SU-DHL-6 (cell line): Measurements from ENCODE around the gene TTLL13.

ENCODE experiments used
- H2AFZ ChIP-seq: fragments of 200-600 bp; sonication (generic); 2 replicates; pipeline ENCODE4 v1.6.1; 2014; ENCODE audit warnings: low read depth, mild to moderate bottlenecking, moderate library complexity, mixed read lengths, antibody characterized with exemption, low read length; ENCODE audit not compliant: severe bottlenecking
- H3F3A ChIP-seq: fragments of 200-600 bp; shearing (Covaris generic); 2 replicates; pipeline ENCODE4 v1.6.0; 2016; ENCODE audit warnings: antibody characterized with exemption, mild to moderate bottlenecking; ENCODE audit not compliant: insufficient read depth
- H3K27ac ChIP-seq: fragments of 200-600 bp; sonication (generic); 2 replicates; pipeline ENCODE4 v1.5.1; 2016; ENCODE audit warnings: low read depth, mild to moderate bottlenecking, low read length, moderate library complexity, mixed read lengths
- H3K27me3 ChIP-seq: fragments of 200-600 bp; sonication (generic), shearing (Covaris generic); 2 replicates; pipeline ENCODE4 v1.6.0; 2014; ENCODE audit warnings: mild to moderate bottlenecking, low read length
- H3K36me3 ChIP-seq: fragments of 200-600 bp; sonication (generic); 2 replicates; pipeline ENCODE4 v1.6.1; 2014; ENCODE audit warnings: mild to moderate bottlenecking, low read length, mixed read lengths
- H3K4me2 ChIP-seq: fragments of 300-600, 200-600 bp; shearing (Covaris generic), sonication (generic); 2 replicates; pipeline ENCODE4 v1.6.0; 2014; ENCODE audit warnings: low read length, low read depth, mild to moderate bottlenecking; ENCODE audit not compliant: poor library complexity, severe bottlenecking
- H3K4me3 ChIP-seq: fragments of 200-600 bp; sonication (generic); 2 replicates; pipeline ENCODE4 v1.5.1; 2014; ENCODE audit warnings: antibody characterized with exemption, low read length, mild to moderate bottlenecking, mixed read lengths; ENCODE audit not compliant: insufficient read depth, poor library complexity, severe bottlenecking
- H3K79me2 ChIP-seq: fragments of 200-600 bp; sonication (generic); 2 replicates; pipeline ENCODE4 v1.6.1; 2014; ENCODE audit warnings: mild to moderate bottlenecking, low read length, moderate library complexity; ENCODE audit not compliant: insufficient read depth
- H3K9ac ChIP-seq: fragments of 200-600 bp; sonication (generic); 2 replicates; pipeline ENCODE4 v1.7.0; 2014; ENCODE audit warnings: mild to moderate bottlenecking, low read length
- H3K9me2 ChIP-seq: fragments of 200-600 bp; sonication (generic); replicated peaks from 2 replicates; pipeline ENCODE4 v1.6.1; 2014; ENCODE audit warnings: low read length; ENCODE audit not compliant: insufficient read depth
- H3K9me3 ChIP-seq: fragments of 200-600 bp; sonication (generic); 2 replicates; pipeline ENCODE4 v1.6.1; 2014; ENCODE audit warnings: low read length, mixed read lengths; ENCODE audit not compliant: insufficient read depth
- H4K20me1 ChIP-seq: fragments of 200-600 bp; sonication (generic); 2 replicates; pipeline ENCODE4 v1.6.1; 2014; ENCODE audit warnings: low read depth, mild to moderate bottlenecking, antibody characterized with exemption, low read length, moderate library complexity, mixed read lengths
- EZH2phosphoT487 ChIP-seq: fragments of 200-600 bp; sonication (generic), shearing (Covaris generic); conservative IDR thresholded peaks from 2 replicates; pipeline ENCODE4 v1.6.1; 2018; ENCODE audit warnings: mild to moderate bottlenecking, antibody characterized with exemption, low read length, moderate library complexity, mixed read lengths
- TF ChIP-seq, protein P1 (sequence below): fragments of 200-600 bp; sonication (generic); IDR thresholded peaks from one replicate; pipeline ENCODE4 v1.5.1; 2017; ENCODE audit warnings: antibody characterized with exemption, mild to moderate bottlenecking, low read length, moderate library complexity; ENCODE audit not compliant: insufficient read depth, poor library complexity, severe bottlenecking

TTLL13 gene

DNA sequence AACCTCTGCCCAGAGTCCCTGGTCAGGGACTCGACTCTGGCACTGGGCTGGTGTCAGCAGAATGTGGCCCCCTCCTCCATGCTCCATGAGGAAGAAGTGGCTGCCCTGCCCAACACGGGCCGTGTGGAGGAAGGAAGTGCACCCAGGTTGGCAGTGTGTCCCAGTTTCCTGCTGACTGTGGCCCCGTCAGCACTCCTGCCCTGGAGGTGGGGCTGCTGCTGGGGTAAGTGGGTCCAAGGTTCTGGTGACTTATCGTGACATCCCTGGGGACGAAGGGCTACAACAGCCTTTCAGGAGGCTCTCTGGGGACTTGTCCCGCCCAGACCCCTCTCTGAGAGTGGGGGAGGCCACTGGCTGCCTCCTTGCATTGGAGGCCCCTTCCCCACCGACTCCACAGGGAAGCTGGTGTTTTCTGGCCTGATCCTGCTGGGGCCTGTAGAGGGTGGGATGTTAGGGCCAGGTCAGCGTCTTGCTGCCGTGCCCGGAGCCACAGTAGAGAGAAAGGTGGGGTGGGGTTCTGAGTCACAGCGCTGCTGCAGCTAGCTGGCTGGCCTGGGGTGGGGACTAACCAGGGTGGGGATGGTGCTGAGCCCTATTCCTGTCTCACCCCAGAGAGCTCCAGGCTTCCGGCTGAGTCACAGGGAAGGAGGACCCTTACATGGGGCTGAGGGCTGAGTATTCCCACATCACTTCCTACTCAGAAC lies 37.8 kb upstream of the TTLL13 start:
- H3K27ac ChIP-seq, result no peak overlapping the region
- H3K27me3 ChIP-seq, result no peaks in the 10 kb centered on the region
- H3K4me3 ChIP-seq, result no peak overlapping the region
- H4K20me1 ChIP-seq, result no peaks in the 10 kb centered on the region
- H3K36me3 ChIP-seq, result no peaks in the 10 kb centered on the region
- no peaks in the 10 kb centered on the region for H3K79me2 ChIP-seq
- TF ChIP-seq, protein P1, sequence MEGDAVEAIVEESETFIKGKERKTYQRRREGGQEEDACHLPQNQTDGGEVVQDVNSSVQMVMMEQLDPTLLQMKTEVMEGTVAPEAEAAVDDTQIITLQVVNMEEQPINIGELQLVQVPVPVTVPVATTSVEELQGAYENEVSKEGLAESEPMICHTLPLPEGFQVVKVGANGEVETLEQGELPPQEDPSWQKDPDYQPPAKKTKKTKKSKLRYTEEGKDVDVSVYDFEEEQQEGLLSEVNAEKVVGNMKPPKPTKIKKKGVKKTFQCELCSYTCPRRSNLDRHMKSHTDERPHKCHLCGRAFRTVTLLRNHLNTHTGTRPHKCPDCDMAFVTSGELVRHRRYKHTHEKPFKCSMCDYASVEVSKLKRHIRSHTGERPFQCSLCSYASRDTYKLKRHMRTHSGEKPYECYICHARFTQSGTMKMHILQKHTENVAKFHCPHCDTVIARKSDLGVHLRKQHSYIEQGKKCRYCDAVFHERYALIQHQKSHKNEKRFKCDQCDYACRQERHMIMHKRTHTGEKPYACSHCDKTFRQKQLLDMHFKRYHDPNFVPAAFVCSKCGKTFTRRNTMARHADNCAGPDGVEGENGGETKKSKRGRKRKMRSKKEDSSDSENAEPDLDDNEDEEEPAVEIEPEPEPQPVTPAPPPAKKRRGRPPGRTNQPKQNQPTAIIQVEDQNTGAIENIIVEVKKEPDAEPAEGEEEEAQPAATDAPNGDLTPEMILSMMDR, result no peak
- TF ChIP-seq EZH2phosphoT487, result no peak
- no peaks in the 10 kb centered on the region for H3F3A ChIP-seq
- no peak overlapping the region for H2AFZ ChIP-seq
- H3K9me3 ChIP-seq, result no peaks in the 10 kb centered on the region
- no peaks in the 10 kb centered on the region for H3K9me2 ChIP-seq
- H3K4me2 ChIP-seq, result no peak overlapping the region
- no peak overlapping the region for H3K9ac ChIP-seq

DNA sequence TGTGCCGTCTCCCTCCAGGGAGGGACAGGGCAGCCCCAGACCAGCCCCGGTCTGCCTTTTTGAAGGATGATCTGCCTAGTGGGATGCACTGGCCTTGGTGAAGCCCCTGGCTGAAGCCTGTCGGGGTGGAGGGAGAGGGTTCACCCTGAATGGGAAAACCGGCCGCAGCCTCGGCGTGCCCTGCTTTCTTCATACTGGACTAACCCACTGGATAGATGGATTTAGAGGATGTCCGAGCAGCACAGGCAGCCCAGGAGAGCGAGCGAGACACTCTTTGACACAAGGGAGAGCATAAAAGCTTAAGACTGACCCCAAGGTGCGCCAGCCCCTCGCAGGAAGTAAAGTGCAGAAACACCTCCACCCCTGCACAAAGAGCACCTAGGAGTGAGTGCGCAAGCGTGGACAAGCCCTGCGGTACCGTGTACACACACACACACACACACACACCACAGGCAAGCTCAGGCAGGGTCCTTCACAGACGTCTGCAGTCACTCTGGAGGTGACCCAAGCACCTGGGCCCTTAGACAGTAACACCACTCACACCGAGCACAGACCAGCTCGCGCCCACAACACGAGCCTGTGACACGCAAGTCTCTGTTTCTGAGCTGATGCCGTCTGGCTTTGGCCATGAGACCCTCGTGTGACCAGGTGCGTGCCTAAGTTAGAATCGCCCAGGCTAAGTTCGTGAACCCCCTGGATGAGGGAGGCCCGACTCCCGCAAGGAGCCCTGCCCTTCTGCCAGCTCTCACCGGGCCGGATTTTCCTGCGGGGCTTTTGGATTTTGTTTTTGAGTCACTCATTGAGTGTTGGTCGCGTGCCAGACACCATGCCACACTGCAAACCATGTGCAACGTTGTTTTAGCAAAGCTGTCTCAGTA lies 36.9 kb upstream of the TTLL13 start:
- no peaks in the 10 kb centered on the region for H3F3A ChIP-seq

DNA sequence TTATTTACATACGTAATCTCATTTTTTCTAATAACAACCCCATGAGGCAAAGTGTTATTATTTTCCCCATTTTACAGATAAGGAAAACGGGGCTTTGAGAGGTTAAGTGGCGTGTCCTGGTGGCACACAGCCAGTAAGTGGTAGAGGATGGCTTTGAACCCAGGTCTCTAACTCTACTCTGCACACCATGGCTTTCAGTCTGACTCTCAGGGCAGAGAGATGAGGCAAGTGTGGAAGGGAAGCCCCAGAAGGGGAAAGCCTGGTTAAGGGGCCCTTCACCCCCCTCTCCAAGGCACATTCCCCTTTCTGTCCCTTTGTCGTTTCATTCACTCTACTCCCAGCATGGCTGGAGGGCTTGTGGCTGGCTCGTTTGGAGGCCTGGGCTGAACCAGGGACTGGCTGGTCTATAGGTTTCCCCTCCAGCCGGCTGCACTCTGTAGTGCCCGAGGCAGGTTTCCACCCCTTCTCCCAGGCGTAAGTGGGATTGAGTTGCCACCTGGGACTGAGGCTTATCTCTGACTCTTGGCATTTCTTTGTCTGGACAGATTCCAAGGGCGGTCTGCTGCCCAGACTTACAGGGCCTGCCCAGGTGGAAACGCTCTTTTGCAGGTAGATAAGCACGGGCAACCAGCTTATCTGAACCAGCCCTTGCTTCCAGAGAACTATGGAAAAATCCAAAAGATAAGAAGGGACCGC lies 36.1 kb upstream of the TTLL13 start:
- H3K27ac ChIP-seq, result no peak overlapping the region
- no peaks in the 10 kb centered on the region for H4K20me1 ChIP-seq
- H3K79me2 ChIP-seq, result no peaks in the 10 kb centered on the region

More for the DNA sequence above, 36.9 kb upstream of the TTLL13 start:
- no peaks in the 10 kb centered on the region for H3K9me3 ChIP-seq
- TF ChIP-seq, protein P1, result no peak
- no peak for TF ChIP-seq EZH2phosphoT487
- H3K36me3 ChIP-seq, result no peaks in the 10 kb centered on the region
- H4K20me1 ChIP-seq, result no peaks in the 10 kb centered on the region
- H3K79me2 ChIP-seq, result no peaks in the 10 kb centered on the region
- no peak overlapping the region for H3K4me2 ChIP-seq
- no peaks in the 10 kb centered on the region for H3K27me3 ChIP-seq
- H3K9ac ChIP-seq, result no peak overlapping the region
- no peak overlapping the region for H2AFZ ChIP-seq
- H3K9me2 ChIP-seq, result no peaks in the 10 kb centered on the region
- H3K4me3 ChIP-seq, result no peak overlapping the region
- H3K27ac ChIP-seq, result no peak overlapping the region

More for the DNA sequence above, 36.1 kb upstream of the TTLL13 start:
- H3K27me3 ChIP-seq, result no peaks in the 10 kb centered on the region
- no peaks in the 10 kb centered on the region for H3K36me3 ChIP-seq
- TF ChIP-seq EZH2phosphoT487, result no peak
- no peak overlapping the region for H3K4me2 ChIP-seq
- H3F3A ChIP-seq, result no peaks in the 10 kb centered on the region
- no peak overlapping the region for H3K9ac ChIP-seq
- H2AFZ ChIP-seq, result no peak overlapping the region
- H3K9me2 ChIP-seq, result no peaks in the 10 kb centered on the region
- no peaks in the 10 kb centered on the region for H3K9me3 ChIP-seq
- no peak overlapping the region for H3K4me3 ChIP-seq
